Retina (tissue), 1 donor: Measurements from ENCODE around the gene GEMIN4.
"Not testable (repeated sequence)": the region's sequence is repeated elsewhere in the genome, so short reads cannot be mapped to it uniquely, and the experiment has no call there.

Source experiments
- DNase-seq: peaks from one replicate; pipeline ENCODE4 v3.0.0-alpha.2; 2016

GEMIN4 gene

GRCh38 chr17:774313-774584 is 22.2 kb upstream of the GEMIN4 start:
- no peak for DNase-seq

- DNase-seq: no peak
Observed at GRCh38 chr17:773467-774312, 21.6 kb upstream of the GEMIN4 start.

GRCh38 chr17:773016-773415 is 21.0 kb upstream of the GEMIN4 start:
- no peak for DNase-seq

GRCh38 chr17:767076-767475 is 15.0 kb upstream of the GEMIN4 start:
- no peak for DNase-seq

- DNase-seq: no peak
Observed at GRCh38 chr17:760371-760770, 8.3 kb upstream of the GEMIN4 start.

- no peak for DNase-seq
Observed at GRCh38 chr17:759964-760363, 7.9 kb upstream of the GEMIN4 start.

- DNase-seq: not testable (repeated sequence)
Observed at GRCh38 chr17:756010-756567, 4.0 kb upstream of the GEMIN4 start.

- DNase-seq: not testable (repeated sequence)
Observed at GRCh38 chr17:755319-755961, 3.4 kb upstream of the GEMIN4 start.

- DNase-seq: no peak
Observed at GRCh38 chr17:753418-753817, 1.4 kb upstream of the GEMIN4 start.

GRCh38 chr17:752620-753219 is 656 bp upstream of the GEMIN4 start:
- peak; percentile 82 for DNase-seq

- DNase-seq: peak; percentile 15
Observed at GRCh38 chr17:751269-752001, 629 bp downstream of the GEMIN4 start.

- DNase-seq: no peak
Observed at GRCh38 chr17:750431-751037, 1.5 kb downstream of the GEMIN4 start.

GRCh38 chr17:749359-749758 is 2.7 kb downstream of the GEMIN4 start:
- not testable (repeated sequence) for DNase-seq

GRCh38 chr17:748604-749003 is 3.5 kb downstream of the GEMIN4 start:
- DNase-seq: not testable (repeated sequence)

- no peak for DNase-seq
Observed at GRCh38 chr17:746783-747629, 5.1 kb downstream of the GEMIN4 start.

- DNase-seq: no peak
Observed at GRCh38 chr17:746181-746580, 5.9 kb downstream of the GEMIN4 start.

- no peak for DNase-seq
Observed at GRCh38 chr17:745406-745805, 6.7 kb downstream of the GEMIN4 start.

GRCh38 chr17:744937-745336 is 7.1 kb downstream of the GEMIN4 start:
- DNase-seq: no peak

- DNase-seq: no peak
Observed at GRCh38 chr17:743139-743538, 8.9 kb downstream of the GEMIN4 start.

- DNase-seq: no peak
Observed at GRCh38 chr17:742147-742793, 9.8 kb downstream of the GEMIN4 start.
